Astrocyte (in vitro differentiated cells and primary cell): ENCODE data around the gene OR52W1.

ENCODE experiments used
- CTCF ChIP-seq: IDR thresholded peaks from 2 replicates; pipeline ENCODE4 v1.5.1; 2011; ENCODE audit warnings: low read depth, mild to moderate bottlenecking, inconsistent platforms, low read length, moderate library complexity; ENCODE audit not compliant: insufficient read depth
- EZH2 ChIP-seq: IDR thresholded peaks from 2 replicates; pipeline ENCODE4 v1.6.1; 2012; ENCODE audit warnings: mild to moderate bottlenecking, low read length, inconsistent platforms; ENCODE audit not compliant: insufficient read depth

GRCh38 chr11:6197466-6198200 lies 1.4 kb upstream of the OR52W1 start:
- TF ChIP-seq CTCF (no peak), EZH2 (no peak)
